NCI-H345 treated with DMSO at 0.1 percent for 48 hours (cell line): ENCODE data around the gene FGF10.

Experiments
- DNase-seq: peaks from one replicate; lab custom pipeline; 2025; ENCODE audit not compliant: unreplicated experiment; lab: John Stamatoyannopoulos, UW

Gene FGF10

GRCh38 chr5:44358421-44358820, 30.8 kb downstream of the FGF10 start:
- no peak for DNase-seq

DNA sequence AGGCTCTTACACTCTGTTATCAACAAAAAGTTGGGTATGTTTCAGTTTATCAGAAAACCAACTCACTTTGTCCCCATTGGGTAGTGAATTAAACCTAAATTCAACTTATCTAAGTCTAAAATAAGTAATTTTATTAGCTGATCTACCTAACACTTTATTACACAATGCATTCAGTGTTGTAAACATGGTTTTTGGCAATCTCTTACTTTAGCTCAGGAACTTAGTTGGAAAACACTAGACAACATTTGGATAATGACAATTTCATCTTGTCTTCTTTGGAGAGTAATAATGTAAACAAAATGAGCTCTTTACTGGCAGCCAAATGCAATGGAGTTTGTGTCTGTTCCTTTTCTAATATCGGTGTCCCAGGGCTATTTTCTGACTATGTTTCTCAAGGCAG, 33.0 kb downstream of the FGF10 start:
- no peak for DNase-seq

DNA sequence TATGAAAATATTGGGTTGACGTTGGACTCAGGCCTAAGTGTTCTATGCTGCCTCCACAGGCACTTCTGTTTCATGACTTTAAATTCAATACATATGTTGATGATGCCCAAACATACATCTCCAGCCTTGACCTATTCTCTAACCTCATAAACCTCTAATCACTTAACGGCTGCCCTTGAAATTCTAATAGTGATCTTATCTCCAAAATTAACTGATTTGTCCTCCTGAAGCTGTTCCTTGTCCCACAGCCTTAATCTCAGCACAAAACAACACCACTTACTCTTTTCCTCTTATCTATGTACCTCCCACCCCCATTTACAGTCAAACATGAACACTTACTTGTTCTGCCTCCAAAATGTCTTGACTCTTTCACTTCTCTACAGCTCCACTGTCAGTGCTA, 43.3 kb downstream of the FGF10 start:
- no peak for DNase-seq

DNA sequence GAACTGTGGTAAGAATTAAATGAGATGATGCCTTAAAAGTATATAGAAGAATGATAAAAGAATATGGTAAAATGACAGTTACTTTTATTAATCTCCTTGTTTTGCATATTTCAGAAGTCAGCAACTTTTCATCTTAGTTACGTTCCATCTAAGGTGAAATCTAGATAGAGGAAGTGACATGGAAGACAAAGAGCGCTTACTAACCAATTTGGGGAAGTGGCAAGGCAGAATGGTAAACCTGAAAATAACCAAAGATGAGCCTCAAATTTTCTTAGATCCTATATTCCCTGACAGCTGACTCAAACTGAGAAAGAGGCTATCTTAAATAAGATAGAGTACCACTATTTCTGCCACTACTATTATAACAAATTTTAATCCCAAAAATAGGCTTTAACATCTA, 52.5 kb downstream of the FGF10 start:
- no peak for DNase-seq

GRCh38 chr5:44334622-44335021, 54.6 kb downstream of the FGF10 start:
- DNase-seq = no peak

DNA sequence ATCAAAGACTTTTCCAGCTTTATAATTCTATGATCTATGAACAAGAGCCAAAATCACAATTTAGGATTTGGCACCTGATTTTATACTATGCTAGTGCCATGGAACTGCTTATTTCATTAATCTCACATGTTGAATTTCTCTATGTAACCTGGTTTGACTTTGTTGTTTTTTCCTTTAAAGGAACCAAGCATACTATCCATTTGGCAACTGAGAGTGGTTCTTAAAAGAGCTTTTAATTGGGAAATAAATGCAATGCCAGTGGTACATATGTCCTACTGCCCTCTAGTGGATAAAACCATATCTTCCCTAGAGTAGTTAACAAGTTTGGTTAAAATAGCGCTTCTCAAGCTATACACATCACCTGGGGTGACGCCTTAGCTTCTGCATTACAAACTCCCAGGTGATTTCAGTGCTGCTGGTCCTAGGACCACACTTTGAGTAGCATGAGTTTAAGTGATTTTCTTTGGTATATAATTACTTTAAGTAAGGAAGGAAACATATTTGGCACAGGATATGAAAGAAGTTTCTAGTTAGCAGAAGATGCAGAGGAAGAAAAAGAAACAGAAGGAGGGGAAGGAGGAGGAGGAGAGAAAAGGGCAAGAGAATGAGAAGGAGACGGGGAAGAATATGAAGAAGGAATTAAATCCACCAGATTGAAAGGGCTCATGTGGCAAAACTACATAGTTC, 56.8 kb downstream of the FGF10 start:
- no peak for DNase-seq

DNA sequence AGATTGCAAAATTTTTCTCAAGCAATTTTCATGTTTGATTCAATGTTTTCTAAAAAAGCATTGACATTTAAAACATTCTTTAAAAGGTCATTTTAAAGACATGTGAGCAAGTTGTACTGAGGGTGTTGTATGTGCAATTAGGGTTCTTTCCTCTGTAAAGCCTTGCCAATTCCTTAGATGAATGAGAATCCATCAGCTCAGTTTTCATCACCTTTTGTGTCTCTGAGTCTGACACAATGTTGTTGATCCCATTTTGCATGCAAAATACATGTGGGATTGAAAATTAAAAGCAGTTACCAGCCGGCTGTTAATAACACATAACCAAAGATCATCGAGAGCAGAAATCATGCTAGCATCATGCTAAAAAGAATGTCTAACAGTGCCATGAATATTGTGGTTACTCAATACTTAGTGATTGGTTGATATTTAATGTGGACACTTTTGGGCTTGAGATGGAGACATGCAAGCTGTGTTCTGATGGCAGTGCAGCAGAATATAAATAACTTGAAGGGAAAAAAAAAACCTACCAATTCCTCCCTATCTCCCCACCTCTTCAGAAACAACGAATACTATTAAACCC, 57.7 kb downstream of the FGF10 start:
- no peak for DNase-seq

- no peak for DNase-seq
Observed at GRCh38 chr5:44329716-44330115, 59.5 kb downstream of the FGF10 start.

GRCh38 chr5:44321144-44321725, 68.0 kb downstream of the FGF10 start:
- no peak for DNase-seq

DNA sequence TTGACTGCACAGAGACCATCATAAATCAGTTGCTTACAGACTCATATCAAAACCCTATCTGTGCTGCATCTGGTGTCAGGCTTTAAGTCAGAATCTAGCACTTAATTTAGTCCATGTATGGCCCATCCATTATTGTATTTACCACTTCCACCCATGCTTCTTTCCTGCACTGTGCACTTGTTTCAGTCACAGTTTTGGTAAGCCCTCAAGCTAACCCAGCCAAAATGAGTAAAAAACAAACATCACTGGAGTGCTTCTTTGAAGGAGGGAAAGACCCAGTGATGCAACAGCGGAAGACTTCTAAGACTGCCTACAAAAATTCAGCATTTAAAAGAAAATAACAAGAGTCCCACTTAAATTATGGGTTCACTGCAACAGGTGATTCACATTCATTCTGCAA, 69.0 kb downstream of the FGF10 start:
- DNase-seq = no peak

GRCh38 chr5:44318883-44319282, 70.3 kb downstream of the FGF10 start:
- no peak for DNase-seq

DNA sequence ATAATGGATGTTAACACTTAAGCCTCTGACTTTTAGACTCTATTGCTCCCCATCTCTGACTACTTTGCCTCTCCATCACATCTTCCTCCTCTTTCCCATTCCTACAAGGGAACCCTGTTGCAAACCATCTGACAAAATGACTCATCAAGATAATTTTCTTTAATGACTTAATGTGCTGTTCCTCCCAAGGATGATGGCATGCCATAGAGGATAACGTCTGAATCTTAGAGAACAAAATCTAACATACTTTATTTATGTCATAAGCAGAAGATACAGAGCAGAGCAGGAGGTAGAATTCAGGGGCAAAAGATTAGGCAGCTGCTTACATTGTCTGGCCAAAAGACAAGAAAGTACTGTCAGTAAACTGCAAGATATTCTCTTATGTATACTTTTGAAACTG, 76.8 kb downstream of the FGF10 start:
- DNase-seq = no peak

- no peak for DNase-seq
Observed at GRCh38 chr5:44300551-44300950, 88.7 kb downstream of the FGF10 start.

DNA sequence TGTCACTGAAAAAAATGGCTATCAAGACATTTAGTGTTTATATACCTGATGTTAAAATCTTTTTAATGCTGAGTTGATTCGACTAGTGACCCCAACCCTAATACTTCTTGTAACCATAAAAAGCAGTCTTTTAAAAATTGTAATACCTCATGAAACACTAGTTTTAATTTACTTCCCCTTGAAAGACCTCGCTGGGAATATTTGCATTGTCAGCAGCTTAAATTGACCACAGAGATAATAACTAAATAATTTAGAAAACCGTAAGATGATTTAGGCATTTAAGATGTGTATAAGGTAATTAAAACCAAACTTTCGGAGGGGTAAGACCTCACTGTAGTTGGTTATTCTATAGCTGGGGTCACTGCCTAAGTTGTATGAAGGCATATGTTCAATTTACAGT, 89.8 kb downstream of the FGF10 start:
- DNase-seq = no peak

DNA sequence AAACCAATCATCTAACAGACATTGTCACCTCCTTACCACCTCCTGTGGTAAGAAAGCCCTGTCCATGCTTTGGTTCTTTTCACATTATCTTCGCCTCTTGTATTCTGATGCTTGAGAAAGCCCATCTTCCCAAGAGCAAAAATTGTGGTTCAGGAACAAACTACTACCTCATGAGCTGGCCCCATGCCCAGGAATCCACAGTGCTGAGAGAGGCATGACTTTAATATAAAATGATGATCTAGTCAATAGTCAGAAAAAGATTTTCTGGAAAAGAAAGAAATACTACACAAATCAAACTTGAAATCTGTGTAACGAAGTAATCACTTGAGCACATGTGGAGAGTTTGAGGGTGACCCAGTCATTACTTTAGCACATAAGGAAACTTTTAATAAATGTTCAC, 94.7 kb downstream of the FGF10 start:
- no peak for DNase-seq

DNA sequence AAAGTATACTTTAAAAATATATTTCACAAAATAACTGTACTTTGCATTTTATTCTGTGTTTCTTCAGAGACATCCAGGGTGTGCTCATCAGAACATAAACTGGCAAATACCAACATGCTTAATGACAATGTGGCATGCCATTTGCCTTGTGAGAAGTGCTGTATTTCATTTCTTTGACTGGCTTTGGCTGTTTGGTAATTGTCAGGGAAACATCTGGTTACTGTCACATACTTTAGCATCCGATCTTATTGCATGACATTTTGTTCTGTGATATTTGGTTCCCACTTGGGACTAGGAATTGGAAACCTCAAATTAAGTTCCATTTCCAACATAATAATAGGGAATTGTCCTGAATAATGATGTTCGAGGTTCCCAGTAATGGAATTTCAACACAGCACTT, 96.5 kb downstream of the FGF10 start:
- no peak for DNase-seq

GRCh38 chr5:44278469-44278868, 110.8 kb downstream of the FGF10 start:
- no peak for DNase-seq

- DNase-seq = no peak
Observed at GRCh38 chr5:44275908-44276307, 113.3 kb downstream of the FGF10 start.

DNA sequence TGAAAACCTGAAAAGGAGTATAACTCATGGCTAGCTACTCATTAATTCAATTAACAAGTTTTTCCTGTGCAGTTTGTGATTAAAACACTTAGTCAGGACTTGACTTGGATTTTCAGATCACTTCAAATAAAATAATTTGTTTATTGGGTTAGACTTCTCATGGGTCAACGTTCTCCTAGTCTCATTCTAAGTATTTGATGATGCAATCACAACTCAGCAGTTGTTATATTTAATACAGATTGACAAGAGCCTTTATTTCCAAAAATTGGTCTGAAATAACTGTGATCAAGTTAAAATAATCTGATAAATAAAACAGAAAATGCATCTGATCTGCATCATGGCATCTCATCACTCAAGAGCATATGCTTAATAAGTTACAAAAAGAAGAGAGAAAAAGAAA, 113.9 kb downstream of the FGF10 start:
- no peak for DNase-seq

DNA sequence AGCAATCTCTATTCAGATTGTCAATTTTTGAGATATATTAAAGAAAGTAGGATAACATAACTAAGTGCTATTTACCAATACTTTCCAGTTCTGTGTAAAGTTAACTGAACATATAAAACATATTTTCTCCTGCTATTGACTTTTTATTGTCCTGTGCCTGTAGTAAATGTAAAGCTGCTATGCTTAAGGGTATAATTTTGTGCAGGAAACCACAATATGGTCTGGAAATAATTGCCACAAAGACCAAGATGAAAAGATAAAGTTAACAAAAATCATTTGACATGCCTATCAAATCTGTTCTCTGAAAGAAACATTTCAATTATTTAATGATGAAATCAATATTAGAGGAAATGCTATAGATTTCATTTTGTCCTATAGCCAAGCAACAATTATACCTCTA, 121.3 kb downstream of the FGF10 start:
- no peak for DNase-seq

DNA sequence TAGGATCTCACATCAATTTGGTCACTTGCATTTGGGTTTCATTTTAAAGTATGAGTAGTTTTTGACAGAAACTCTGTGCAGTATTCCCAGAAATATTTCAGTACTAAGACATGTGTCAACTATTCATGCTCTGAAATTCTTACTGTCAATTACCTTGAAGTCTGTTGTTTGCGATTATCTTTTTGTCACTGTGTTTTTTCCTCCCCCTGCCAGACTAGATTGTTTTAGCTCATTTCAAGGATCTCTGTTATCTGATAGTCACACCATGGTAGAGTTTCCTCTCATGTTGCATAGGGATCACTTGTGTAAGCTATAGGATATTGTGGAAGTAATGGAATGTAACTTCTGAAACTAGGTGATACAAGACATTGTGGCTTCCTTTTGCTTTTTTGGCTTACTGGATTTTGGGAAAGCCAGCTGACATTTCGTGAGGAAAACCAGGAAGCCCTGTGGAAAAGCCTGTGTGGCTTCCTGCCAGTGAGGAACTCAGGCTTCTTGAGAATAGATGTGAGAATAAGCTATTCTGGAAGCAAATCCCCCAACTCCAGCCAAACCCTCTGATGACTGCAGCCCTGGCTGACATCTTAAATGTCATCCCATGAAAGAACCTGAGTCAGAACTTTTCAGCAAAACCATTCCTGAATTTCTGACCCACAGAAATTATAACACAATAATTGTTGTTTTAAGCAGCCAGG, 122.2 kb downstream of the FGF10 start:
- DNase-seq = no peak

DNA sequence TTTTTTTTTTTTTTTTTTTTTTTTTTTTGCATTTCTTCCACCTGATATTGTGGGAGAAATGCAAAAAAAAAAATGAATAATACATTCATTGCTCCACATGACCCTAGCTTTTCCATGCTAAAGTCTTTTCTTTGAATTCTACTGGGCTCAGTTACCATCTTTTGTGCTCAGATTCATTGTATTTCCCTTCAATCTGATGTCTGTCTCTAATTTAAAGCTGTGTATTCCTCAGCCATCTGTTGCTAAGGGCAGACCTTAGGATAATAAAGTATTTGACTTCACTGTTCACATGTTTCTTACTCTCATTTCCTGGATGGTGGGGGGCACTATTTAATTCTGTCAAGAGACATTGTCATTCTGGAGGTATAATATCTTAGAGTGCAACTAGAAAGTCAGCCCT, 123.5 kb downstream of the FGF10 start:
- no peak for DNase-seq
